Loucy (cell line): ENCODE results near the gene SYP.

Experiments used
- H2AFZ ChIP-seq: fragments of 200-600 bp; sonication (generic); 2 replicates; pipeline ENCODE4 v1.6.0; 2016; ENCODE audit warnings: antibody characterized with exemption, mild to moderate bottlenecking, low read length, moderate library complexity
- H3F3A ChIP-seq: fragments of 200-600 bp; 2 replicates; pipeline ENCODE4 v1.6.0; 2016; ENCODE audit warnings: antibody characterized with exemption, low read depth, mild to moderate bottlenecking
- H3K27me3 ChIP-seq: fragments of 200-600 bp; sonication (generic); 2 replicates; pipeline ENCODE4 v1.6.1; 2014; ENCODE audit warnings: low read length, mild to moderate bottlenecking; ENCODE audit not compliant: insufficient read depth, poor library complexity, severe bottlenecking
- H3K36me3 ChIP-seq: fragments of 200-600 bp; sonication (generic); 2 replicates; pipeline ENCODE4 v1.6.1; 2016; ENCODE audit warnings: low read length; ENCODE audit not compliant: insufficient read depth
- H3K4me1 ChIP-seq: fragments of 200-600 bp; sonication (generic); 2 replicates; pipeline ENCODE4 v1.5.1; 2014; ENCODE audit warnings: low read length, mild to moderate bottlenecking; ENCODE audit not compliant: insufficient read depth, poor library complexity, severe bottlenecking
- H3K4me2 ChIP-seq: fragments of 200-600 bp; sonication (generic); 2 replicates; pipeline ENCODE4 v1.6.0; 2014; ENCODE audit warnings: antibody characterized with exemption, low read length, low read depth, mild to moderate bottlenecking; ENCODE audit not compliant: poor library complexity, severe bottlenecking
- H3K4me3 ChIP-seq: fragments of 200-600 bp; sonication (generic); 2 replicates; pipeline ENCODE4 v1.5.1; 2014; ENCODE audit warnings: low read length, mild to moderate bottlenecking, mixed read lengths; ENCODE audit not compliant: poor library complexity, severe bottlenecking
- H3K79me2 ChIP-seq: fragments of 200-600 bp; sonication (generic); 2 replicates; pipeline ENCODE4 v1.6.1; 2014; ENCODE audit warnings: low read length; ENCODE audit not compliant: insufficient read depth
- H3K9ac ChIP-seq: fragments of 200-600 bp; sonication (generic); 2 replicates; pipeline ENCODE4 v1.6.0; 2014; ENCODE audit warnings: mild to moderate bottlenecking, low read depth, low read length, moderate library complexity; ENCODE audit not compliant: poor library complexity, severe bottlenecking
- H3K9me2 ChIP-seq: fragments of 200-600 bp; sonication (generic); replicated peaks from 2 replicates; pipeline ENCODE4 v1.6.1; 2016; ENCODE audit warnings: low read depth, low read length, mixed read lengths
- H3K9me3 ChIP-seq: fragments of 200-600 bp; sonication (generic); 2 replicates; pipeline ENCODE4 v1.6.1; 2014; ENCODE audit warnings: mild to moderate bottlenecking, antibody characterized with exemption, low read length, low read depth; ENCODE audit not compliant: insufficient read depth
- H4K20me1 ChIP-seq: fragments of 200-600 bp; sonication (generic); 2 replicates; pipeline ENCODE4 v1.6.0; 2014; ENCODE audit warnings: antibody characterized with exemption, low read length, mild to moderate bottlenecking; ENCODE audit not compliant: insufficient read depth, poor library complexity, severe bottlenecking
- CTCF ChIP-seq: fragments of 200-600 bp; sonication (generic); conservative IDR thresholded peaks from 2 replicates; pipeline ENCODE4 v1.5.1; 2014; ENCODE audit warnings: mild to moderate bottlenecking, antibody characterized with exemption, low read length
- EZH2phosphoT487 ChIP-seq: fragments of 200-600 bp; IDR thresholded peaks from 2 replicates; pipeline ENCODE4 v1.6.1; 2018; ENCODE audit warnings: antibody characterized with exemption, mild to moderate bottlenecking, moderate library complexity, borderline replicate concordance

Gene SYP

GRCh38 chrX:49204017-49204416 lies 4.0 kb upstream of the SYP start:
- no peak overlapping the region for H3K9ac ChIP-seq
- H3K4me1 ChIP-seq: no peaks in the 10 kb centered on the region
- peaks cover 18% of the 10 kb centered on the region for H3K27me3 ChIP-seq
- H3K79me2 ChIP-seq: no peaks in the 10 kb centered on the region
- H2AFZ ChIP-seq: no peak overlapping the region
- H4K20me1 ChIP-seq: no peaks in the 10 kb centered on the region
- H3K9me3 ChIP-seq: no peaks in the 10 kb centered on the region
- no peak overlapping the region for H3K4me2 ChIP-seq
- no peaks in the 10 kb centered on the region for H3K36me3 ChIP-seq
- H3K4me3 ChIP-seq: no peak overlapping the region
- no peaks in the 10 kb centered on the region for H3F3A ChIP-seq
- TF ChIP-seq CTCF (no peak), EZH2phosphoT487 (no peak)
- H3K9me2 ChIP-seq: no peaks in the 10 kb centered on the region

GRCh38 chrX:49203536-49203935 lies 3.5 kb upstream of the SYP start:
- Histone ChIP-seq H4K20me1 (no peaks in the 10 kb centered on the region), H3K27me3 (peaks cover 18% of the 10 kb centered on the region)

GRCh38 chrX:49202022-49202421 lies 2.0 kb upstream of the SYP start:
- peaks cover 18% of the 10 kb centered on the region for H3K27me3 ChIP-seq

More at GRCh38 chrX:49203536-49203935, 3.5 kb upstream of the SYP start:
- H3K36me3 ChIP-seq: no peaks in the 10 kb centered on the region
- H3K4me1 ChIP-seq: no peaks in the 10 kb centered on the region
- no peak overlapping the region for H3K9ac ChIP-seq
- no peaks in the 10 kb centered on the region for H3F3A ChIP-seq
- no peak overlapping the region for H2AFZ ChIP-seq
- H3K4me3 ChIP-seq: no peak overlapping the region
- no peaks in the 10 kb centered on the region for H3K9me2 ChIP-seq
- no peaks in the 10 kb centered on the region for H3K9me3 ChIP-seq
- H3K79me2 ChIP-seq: no peaks in the 10 kb centered on the region
- TF ChIP-seq EZH2phosphoT487: no peak
- no peak for TF ChIP-seq CTCF
- no peak overlapping the region for H3K4me2 ChIP-seq

More at GRCh38 chrX:49202022-49202421, 2.0 kb upstream of the SYP start:
- Histone ChIP-seq H3K4me3 (no peak overlapping the region), H3K79me2 (no peaks in the 10 kb centered on the region), H3K36me3 (no peaks in the 10 kb centered on the region), H4K20me1 (no peaks in the 10 kb centered on the region), H3K9me2 (no peaks in the 10 kb centered on the region), H3K4me2 (no peak overlapping the region), H3K9me3 (no peaks in the 10 kb centered on the region), H2AFZ (no peak overlapping the region), H3F3A (no peaks in the 10 kb centered on the region), H3K4me1 (no peaks in the 10 kb centered on the region), H3K9ac (no peak overlapping the region)
- TF ChIP-seq EZH2phosphoT487 (no peak), CTCF (no peak)
